Measurements from ENCODE around the gene XRCC1.

- TF ChIP-seq CTCF (IDR thresholded peaks at IDR 0.05; ENCODE audit: low read depth, low read length) (no peak), EZH2phosphoT487 (IDR thresholded peaks at IDR 0.05; ENCODE audit: low read depth) (no peak)
Observed at GRCh38 chr19:43570174-43570791, 5.0 kb downstream of the XRCC1 start.
